ENCODE results near the gene VPS13A.

GRCh38 chr9:77221431-77221830 lies 44.1 kb downstream of the VPS13A start:
- TF ChIP-seq CTCF (IDR thresholded peaks at IDR 0.05): no peak
- no peak for TF ChIP-seq POLR2A (IDR thresholded peaks at IDR 0.05)

All from adrenal gland (tissue), 5 donors.